GM18861 (cell line): Measurements from ENCODE around the gene CEP43.
A peak's percentile ranks its signal among the peaks of the same experiment; 100 is the strongest.

ENCODE experiments used
- ATAC-seq: cut with Tn5 transposase; IDR thresholded peaks from one replicate; pipeline ENCODE4 v1.9.1; 2021; ENCODE audit not compliant: unreplicated experiment

CEP43 gene

DNA sequence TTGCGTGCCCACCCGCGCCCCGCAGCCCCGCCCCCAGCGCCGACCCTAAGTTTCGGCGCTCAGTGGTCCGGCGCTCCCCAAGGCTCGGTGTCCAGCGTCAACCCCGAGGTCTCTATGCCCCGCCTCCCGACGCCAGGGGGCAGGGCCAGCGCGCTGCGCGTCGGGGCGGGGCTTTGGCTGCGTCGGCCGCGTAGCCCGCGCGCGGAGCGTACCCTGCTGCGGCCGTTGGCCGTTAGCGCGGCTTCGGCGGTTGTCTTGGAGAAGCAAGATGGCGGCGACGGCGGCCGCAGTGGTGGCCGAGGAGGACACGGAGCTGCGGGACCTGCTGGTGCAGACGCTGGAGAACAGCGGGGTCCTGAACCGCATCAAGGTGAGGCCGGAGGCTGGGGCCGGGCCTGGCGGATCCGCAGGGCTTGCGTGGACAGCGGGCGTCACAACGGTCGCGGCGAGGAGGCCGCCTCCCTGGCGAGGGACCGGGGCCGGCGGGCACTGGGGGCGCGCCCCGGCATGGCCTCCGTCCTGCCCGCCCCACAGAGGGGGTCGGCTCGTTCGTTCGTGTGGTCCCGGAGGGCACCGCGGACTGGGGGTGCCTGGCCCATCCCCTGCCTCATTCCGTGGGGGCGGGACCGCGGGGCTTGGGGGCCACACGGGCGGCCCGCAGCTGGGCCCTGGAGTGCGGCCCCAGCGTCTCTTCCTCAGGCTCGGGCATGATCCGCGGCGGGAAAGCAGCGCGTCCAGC lies at the start of gene CEP43:
Gene CEP43 (plus strand): TSS at position 253 of the 739 bp plus-strand sequence. CDS start 16 bp downstream, at position 269.
- ATAC-seq = peak; percentile 84

- ATAC-seq = no peak
These were observed 49.4 kb upstream of the CEP43 start for GRCh38 chr6:166949528-166950442.

DNA sequence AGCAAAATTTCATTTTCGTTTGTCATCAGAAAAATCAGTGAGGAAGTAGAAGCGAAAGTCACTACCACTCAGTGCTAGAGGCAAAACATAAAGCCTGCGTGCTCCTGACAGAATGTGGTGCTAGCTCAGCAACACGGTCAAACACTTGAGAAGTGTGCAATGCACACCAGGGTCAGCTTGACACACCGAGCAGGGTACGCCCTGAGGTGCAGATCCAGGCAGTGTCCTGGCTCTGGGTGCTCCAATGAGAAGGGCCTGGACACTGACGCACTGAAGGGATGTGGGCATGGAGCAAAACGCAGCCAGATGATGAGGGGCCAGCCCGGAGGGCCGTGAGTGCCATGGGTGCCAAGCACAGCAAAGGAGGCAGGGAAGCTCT lies 48.8 kb upstream of the CEP43 start:
- ATAC-seq = peak; percentile 29

GRCh38 chr6:166950892-166951669 lies 48.1 kb upstream of the CEP43 start:
- peak; percentile 95 for ATAC-seq

- no peak for ATAC-seq
These were observed 47.5 kb upstream of the CEP43 start for GRCh38 chr6:166951670-166952060.

GRCh38 chr6:166952121-166952520 lies 47.1 kb upstream of the CEP43 start:
- no peak for ATAC-seq

GRCh38 chr6:166952567-166953486 lies 46.4 kb upstream of the CEP43 start:
- no peak for ATAC-seq

GRCh38 chr6:166954118-166954713 lies 45.0 kb upstream of the CEP43 start:
- ATAC-seq = no peak

DNA sequence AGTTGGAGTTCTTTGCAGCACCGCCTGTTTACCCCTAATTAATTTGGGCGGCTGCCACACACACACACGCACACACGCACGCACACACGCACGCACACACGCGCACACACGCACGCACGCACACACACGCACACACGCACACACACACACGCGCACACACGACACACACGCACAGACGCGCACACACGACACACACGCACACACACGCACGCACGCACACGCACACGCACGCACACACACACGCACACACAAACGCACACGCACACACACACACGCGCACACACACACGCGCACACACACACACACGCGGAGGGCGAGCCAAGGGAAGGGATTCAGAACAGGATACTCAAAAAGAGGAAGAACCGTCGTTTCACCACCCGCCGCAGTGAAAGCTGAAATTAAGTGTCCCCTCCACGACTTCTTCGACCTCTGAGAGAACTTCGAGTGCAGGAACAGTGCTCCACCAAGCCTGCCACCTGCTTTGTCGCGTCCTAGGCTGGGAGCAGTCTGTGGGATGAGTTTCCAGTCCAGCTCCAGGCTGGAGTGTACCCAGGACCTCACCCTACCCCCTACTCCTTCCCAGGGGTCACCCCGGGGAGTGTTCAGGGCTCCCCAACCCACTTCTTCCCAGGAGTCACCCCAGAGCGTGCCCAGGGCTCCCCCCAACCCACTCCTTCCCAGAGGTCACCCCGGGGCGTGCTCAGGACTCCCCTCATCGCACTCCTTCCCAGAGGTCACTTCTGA lies 43.9 kb upstream of the CEP43 start:
- no peak for ATAC-seq

GRCh38 chr6:166955865-166956443 lies 43.2 kb upstream of the CEP43 start:
- peak; percentile 0 for ATAC-seq

GRCh38 chr6:166956444-166957086 lies 42.6 kb upstream of the CEP43 start, which contains the start of gene RNASET2:
Gene RNASET2 (minus strand): TSS chr6:166956550. CDS start chr6:166956182, 368 bp downstream.
- peak; percentile 41 for ATAC-seq

GRCh38 chr6:166957087-166957804 lies 42.0 kb upstream of the CEP43 start:
- peak; percentile 44 for ATAC-seq

- no peak for ATAC-seq
These were observed 41.5 kb upstream of the CEP43 start for GRCh38 chr6:166957805-166958076.

DNA sequence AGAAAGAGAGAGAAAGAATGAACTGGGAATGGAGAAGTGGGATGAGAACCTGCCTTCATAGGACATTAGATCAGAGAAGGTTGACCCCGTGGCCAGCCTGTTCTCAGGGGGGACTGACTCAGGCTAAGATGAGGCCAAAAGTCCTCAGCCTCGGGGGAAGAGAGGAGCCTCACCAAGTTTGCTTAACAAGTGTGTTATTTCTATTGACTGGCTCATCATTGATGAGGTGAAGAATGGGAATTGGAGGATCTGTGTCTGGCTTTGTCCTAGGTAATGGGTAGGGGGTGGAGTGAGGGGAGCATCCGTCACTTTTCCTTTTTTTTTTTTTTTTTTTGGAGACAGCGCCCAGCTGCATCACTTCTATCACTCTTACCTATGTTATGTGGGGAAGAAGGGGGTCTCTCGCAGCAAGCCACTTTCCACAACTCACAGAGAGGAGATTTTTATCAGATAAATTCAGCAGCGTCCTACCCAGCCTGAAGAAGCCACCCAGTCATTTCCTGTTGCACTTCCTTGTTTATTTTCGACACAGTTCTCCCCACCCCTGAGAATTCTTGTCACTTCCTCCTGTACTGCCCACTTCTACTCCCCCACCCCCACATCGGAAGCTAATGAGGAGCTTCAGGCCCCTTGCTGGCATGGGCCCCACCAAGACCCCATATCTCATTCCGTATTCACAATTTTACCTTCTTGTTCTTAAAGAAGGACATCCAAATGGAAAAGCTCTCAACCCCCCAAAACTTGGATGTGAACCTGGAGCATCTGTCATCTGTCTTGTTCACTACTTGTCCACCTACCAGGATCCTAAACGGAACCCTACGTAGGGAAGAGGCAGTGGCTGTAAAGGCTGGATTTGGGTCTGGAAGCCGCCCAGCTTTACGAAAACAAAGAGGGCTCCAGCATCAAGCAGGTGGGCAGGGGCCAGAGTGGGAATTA lies 40.0 kb upstream of the CEP43 start:
- no peak for ATAC-seq

DNA sequence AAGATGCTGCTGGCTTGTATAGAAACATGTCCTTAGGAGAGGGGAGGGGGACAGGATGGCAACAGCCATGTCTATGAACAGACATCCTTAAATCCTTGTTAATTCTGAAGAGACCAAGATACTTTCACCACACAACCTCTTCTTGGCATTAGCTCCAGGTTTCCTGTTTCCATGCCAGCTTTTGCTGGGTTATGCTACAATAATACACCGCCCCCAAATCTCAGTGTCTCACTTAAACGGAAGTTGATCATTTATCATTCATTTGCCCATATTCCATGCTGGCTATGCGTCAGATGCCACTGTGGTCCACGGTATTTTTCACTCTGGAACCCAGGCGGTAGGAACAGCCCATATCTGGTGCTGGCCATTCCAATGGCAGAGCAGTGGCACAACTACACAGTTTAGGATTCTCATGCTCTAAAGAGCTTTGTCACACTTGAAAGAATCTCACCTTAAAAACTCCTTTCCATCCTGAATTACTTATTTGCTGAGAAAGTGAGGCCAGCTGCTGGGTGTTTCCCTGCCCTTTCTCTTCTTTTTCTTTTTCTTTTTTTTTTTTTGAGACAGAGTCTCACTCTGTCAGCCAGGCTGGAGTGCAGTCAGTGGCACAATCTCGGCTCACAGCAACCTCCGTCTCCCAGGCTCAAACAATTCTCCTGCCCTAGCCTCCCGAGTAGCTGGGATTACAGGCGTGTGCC lies 39.1 kb upstream of the CEP43 start:
- ATAC-seq = no peak

GRCh38 chr6:166960609-166960978 lies 38.6 kb upstream of the CEP43 start:
- no peak for ATAC-seq
